Pancreas (tissue), 10 donors: Measurements from ENCODE around the gene SRBD1. TPM values are rescaled to one million over a fixed set of nuclear protein-coding genes. Genes with fewer than 3 reads are reported as not detected.

Experiments used
- ATAC-seq, 4 donors: fragments of 200-7000 bp; cut with Tn5 transposase; one replicate each; pipeline versions ENCODE4 v1.8.0 to v1.9.1; 2020; ENCODE audit warnings: mild to moderate bottlenecking in 4 of 4, moderate library complexity in 4 of 4
- DNase-seq, 6 donors: peaks; one replicate each; pipeline ENCODE4 v3.0.0-alpha.2; 2020
- FAIRE-seq: peaks from 2 replicates; lab custom pipeline; 2012; peaks lifted over from hg19 to GRCh38; lab: Jason Lieb, UNC
- H3K27ac ChIP-seq, 4 donors: fragments of 200-600 bp; sonication (generic); 1 replicate in 3 of 4; 2 replicates in 1 of 4; pipeline versions ENCODE4 v1.5.0 to v1.8.0; 2020
- H3K27me3 ChIP-seq, 4 donors: fragments of 200-600 bp; one replicate each; pipeline ENCODE4 v1.8.0; 2021
- H3K36me3 ChIP-seq, 3 donors: fragments of 200-600 bp; sonication (generic) in 1 of 3; one replicate each; pipeline versions ENCODE4 v1.5.0 to v1.8.0; 2020 to 2021
- H3K4me1 ChIP-seq, 3 donors: fragments of 200-600 bp; one replicate each; pipeline ENCODE4 v1.8.0; 2021
- H3K4me3 ChIP-seq, 4 donors: fragments of 200-600 bp; sonication (generic) in 2 of 4; one replicate each; pipeline versions ENCODE4 v1.5.0 to v1.8.0; 2020 to 2021
- H3K9me3 ChIP-seq, 4 donors: fragments of 200-600 bp; one replicate each; pipeline ENCODE4 v1.8.0; 2021
- CTCF ChIP-seq, 4 donors: fragments of 200-600 bp; sonication (generic) in 3 of 4; IDR thresholded peaks; one replicate each; pipeline versions ENCODE4 v1.5.0 to v1.8.0; 2021; ENCODE audit warnings: antibody characterized with exemption in 4 of 4
- WGBS, 2 donors: extraction: QIAGEN DNeasy Blood & Tissue Kit; methylation state at CpG; one replicate each; pipeline ENCODE4 v1.1.7; 2013; 5-methylcytosine and 5-hydroxymethylcytosine counted together
- intact Hi-C, 3 donors: fragments of 100-400 bp; cut with DNase I; formaldehyde crosslinking; loops; one replicate each; pipeline versions ENCODE4 v1.11.1 to v1.14.2; 2022
- polyA plus RNA-seq, 2 donors: library from polyadenylated mRNA; stranded (reverse); fragments of 200-250 nt; gene quantifications; one replicate each; pipeline ENCODE4 v1.2.3, GENCODE V29; 2013
- total RNA-seq, 6 donors: library from RNA; stranded (reverse); fragmentation: NEBNext Ultra II Directional in 4 of 6; extraction: Animal tissue kit (Norgen Biotek cat#: 25700) in 4 of 6; gene quantifications; one replicate each; pipeline versions ENCODE4 v1.2.1 to v1.2.4, GENCODE V29; 2021 to 2023
- donor health status: healthy with polysubstance abuse.
- donor health status: DM: no; HTN: no; CAD: no; lungs with moderate emphysema.
- donor health status: DM: no; HTN: no; CAD: no.
- donor health status: control.
- donor health status: control.
- donor health status: Bipolar disorder and iron deficiency.
- donor health status: DM: yes; HTN: yes; CAD: no.
- donor health status: DM: no; HTN: no; CAD: no.
- donor health status: DM: no; HTN: no; CAD: no.
- donor health status: DM: yes; HTN: yes; CAD: no.

Gene SRBD1
- total and polyA plus RNA-seq, 8 donors, result 3.2 to 15.4 (median 11.6) TPM

DNA sequence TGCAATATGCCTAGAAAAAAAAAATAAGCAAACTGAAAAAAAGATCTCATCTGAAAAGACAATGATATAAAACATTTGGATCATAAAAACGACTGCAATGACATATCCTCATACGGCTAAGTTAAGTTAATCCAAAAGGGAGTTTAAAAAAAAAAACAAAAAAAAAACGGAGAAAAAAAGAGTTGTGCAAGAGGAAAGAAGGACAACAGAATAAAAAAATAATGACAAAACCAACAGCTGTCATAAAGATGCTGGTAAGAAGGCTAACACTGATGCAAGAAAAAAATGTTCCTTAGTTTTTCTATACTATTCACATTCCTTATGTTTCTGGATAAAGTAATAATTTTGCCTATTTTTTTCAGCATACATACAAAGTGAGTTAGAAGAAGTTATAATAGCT, 192.5 kb downstream of the SRBD1 start:
- H3K27me3 ChIP-seq, result no peaks in the 10 kb centered on the region
- no peaks in the 10 kb centered on the region for H3K9me3 ChIP-seq
- H3K4me3 ChIP-seq, result no peak overlapping the region
- intact Hi-C loops, result no loop called here
- no peak for DNase-seq
- peaks cover 0 to 3% (median 0%) of the 10 kb centered on the region in 3 donors for H3K4me1 ChIP-seq
- no peak for ATAC-seq
- 55 to 80% methylated on average over 3 of the region's 3 CpGs for WGBS, 2 donors
- no peak overlapping the region for H3K27ac ChIP-seq
- no peak for FAIRE-seq
- TF ChIP-seq CTCF (IDR thresholded peaks at IDR 0.05), result no peak
- H3K36me3 ChIP-seq, result peaks cover 0 to 15% (median 0%) of the 10 kb centered on the region in 3 donors

GRCh38 chr2:45415534-45416123, 195.4 kb downstream of the SRBD1 start:
- no peak overlapping the region for H3K4me3 ChIP-seq
- 48 to 98% methylated on average over 2 to 4 of the region's 5 CpGs for WGBS, 2 donors
- no peak for DNase-seq
- FAIRE-seq, result no peak
- H3K9me3 ChIP-seq, result no peaks in the 10 kb centered on the region
- peaks cover 0 to 15% (median 0%) of the 10 kb centered on the region in 3 donors for H3K36me3 ChIP-seq
- intact Hi-C loops, result no loop called here
- ATAC-seq, result no peak
- H3K27me3 ChIP-seq, result no peaks in the 10 kb centered on the region
- no peak overlapping the region for H3K27ac ChIP-seq
- no peak for TF ChIP-seq CTCF (IDR thresholded peaks at IDR 0.05)
- peaks cover 3 to 11% (median 4%) of the 10 kb centered on the region in 3 donors for H3K4me1 ChIP-seq

- Histone ChIP-seq H3K27ac (peak overlapping the region in 3 of 4 donors; percentile 1 to 22 (median 20)), H3K27me3 (no peaks in the 10 kb centered on the region), H3K4me1 (peaks cover 4 to 11% (median 7%) of the 10 kb centered on the region in 3 donors), H3K36me3 (peaks cover 0 to 14% (median 0%) of the 10 kb centered on the region in 3 donors), H3K4me3 (no peak overlapping the region), H3K9me3 (no peaks in the 10 kb centered on the region)
- no peak for TF ChIP-seq CTCF (IDR thresholded peaks at IDR 0.05)
- WGBS, 2 donors, result 45 to 50% methylated on average over 2 of the region's 2 CpGs
- peak; percentile 57 to 85 (median 80) for ATAC-seq
- no peak for FAIRE-seq
- intact Hi-C loops, result no loop called here
- DNase-seq, result no peak
Measured at GRCh38 chr2:45412754-45413379, 198.2 kb downstream of the SRBD1 start.

DNA sequence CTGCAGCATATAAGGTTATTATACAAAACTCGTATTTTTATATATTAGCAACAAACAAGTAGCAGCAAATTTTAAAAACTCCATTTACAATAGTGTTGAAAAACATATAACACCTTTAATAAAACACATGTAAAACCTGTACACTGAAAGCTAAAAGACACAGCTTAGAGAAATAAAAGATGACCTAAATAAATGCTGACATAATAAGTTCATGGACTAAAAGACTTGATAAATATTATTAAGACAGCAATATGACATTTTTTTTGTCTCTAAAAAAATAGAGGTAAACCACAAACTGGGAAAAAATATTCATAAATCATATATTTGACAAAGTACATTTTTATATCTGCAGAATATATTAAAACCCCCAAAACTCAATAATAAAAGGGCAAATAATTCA, 201.4 kb downstream of the SRBD1 start:
- 94 to 100% methylated on average over 1 of the region's 1 CpG for WGBS, 2 donors
- FAIRE-seq, result peak; percentile 26
- peaks cover 4 to 11% (median 7%) of the 10 kb centered on the region in 3 donors for H3K4me1 ChIP-seq
- ATAC-seq, result no peak
- H3K27ac ChIP-seq, result no peak overlapping the region
- no peaks in the 10 kb centered on the region for H3K27me3 ChIP-seq
- no peak overlapping the region for H3K4me3 ChIP-seq
- intact Hi-C loops, result no loop called here
- DNase-seq, result no peak
- H3K36me3 ChIP-seq, result no peaks in the 10 kb centered on the region
- H3K9me3 ChIP-seq, result no peaks in the 10 kb centered on the region
- no peak for TF ChIP-seq CTCF (IDR thresholded peaks at IDR 0.05)

GRCh38 chr2:45406621-45407020, 204.4 kb downstream of the SRBD1 start:
- no peak for TF ChIP-seq CTCF (IDR thresholded peaks at IDR 0.05)
- 49 to 54% methylated on average over 2 of the region's 2 CpGs for WGBS, 2 donors
- intact Hi-C loops, result no loop called here
- peak; percentile 40 to 64 (median 49) for ATAC-seq
- DNase-seq, result no peak
- Histone ChIP-seq H3K4me3 (no peak overlapping the region), H3K9me3 (no peaks in the 10 kb centered on the region), H3K27ac (no peak overlapping the region), H3K27me3 (no peaks in the 10 kb centered on the region), H3K36me3 (no peaks in the 10 kb centered on the region), H3K4me1 (peaks cover 0 to 4% (median 0%) of the 10 kb centered on the region in 3 donors)
- no peak for FAIRE-seq
